GM21515 (cell line): Measurements from ENCODE around the gene EPHA6.
"Not testable (repeated sequence)": the region's sequence is repeated elsewhere in the genome, so short reads cannot be mapped to it uniquely, and the experiment has no call there.

ENCODE experiments used
- ATAC-seq: cut with Tn5 transposase; IDR thresholded peaks from one replicate; pipeline ENCODE4 v1.9.1; 2021; ENCODE audit not compliant: unreplicated experiment

EPHA6 gene

DNA sequence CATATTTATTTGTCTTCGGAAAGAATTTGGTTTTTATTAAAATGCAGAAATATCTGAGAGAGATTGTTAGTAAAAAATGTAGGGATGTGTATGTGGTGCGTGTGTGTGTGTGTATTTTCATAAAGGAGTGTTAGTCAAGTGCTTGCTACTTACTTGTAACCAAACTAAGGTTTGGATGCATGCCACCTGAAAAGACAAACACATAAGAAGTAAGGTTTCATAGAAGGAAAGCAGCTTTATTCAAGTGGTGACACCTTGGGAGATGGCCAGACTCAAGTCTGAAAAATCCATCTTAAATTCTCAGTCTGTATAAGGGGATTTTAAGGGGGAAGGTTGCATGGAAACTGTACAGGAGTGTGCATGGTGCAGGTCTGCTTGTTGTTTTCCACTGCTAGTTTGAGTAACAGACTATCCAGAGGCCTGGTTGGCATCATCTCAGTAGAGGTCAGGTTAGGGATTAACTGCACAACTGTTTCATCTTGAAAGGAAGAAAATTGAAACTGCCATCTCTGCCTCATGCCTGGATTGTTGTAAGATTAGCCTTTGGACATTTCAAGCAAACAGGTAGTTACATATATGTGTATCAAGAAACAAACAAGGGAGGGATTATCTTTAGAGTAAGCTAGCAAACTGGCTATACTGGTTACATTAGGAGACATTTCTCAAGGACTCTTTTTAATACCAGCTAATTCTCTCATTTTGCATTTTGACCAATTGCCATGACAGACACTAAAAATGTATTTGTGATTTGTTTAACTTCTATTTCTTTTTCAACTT lies 196.7 kb downstream of the EPHA6 start:
- no peak for ATAC-seq

DNA sequence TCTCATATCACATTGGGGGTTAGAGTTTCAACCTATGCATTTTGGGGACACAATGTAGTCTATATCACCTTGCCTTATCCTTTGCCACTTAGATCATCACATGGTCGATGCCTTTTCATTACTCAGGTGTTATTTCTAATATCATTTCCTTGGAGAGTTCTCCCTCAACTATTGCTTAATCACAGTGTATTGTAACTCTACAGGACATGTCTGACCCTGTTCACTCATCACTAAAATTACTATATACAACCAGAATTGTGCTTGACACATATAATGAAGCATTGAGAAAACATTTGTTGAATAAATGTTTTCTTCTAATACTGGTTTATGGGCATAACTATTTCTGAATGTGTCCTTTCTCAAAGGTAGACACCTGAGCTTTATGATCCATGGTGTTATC lies 207.4 kb downstream of the EPHA6 start:
- no peak for ATAC-seq

DNA sequence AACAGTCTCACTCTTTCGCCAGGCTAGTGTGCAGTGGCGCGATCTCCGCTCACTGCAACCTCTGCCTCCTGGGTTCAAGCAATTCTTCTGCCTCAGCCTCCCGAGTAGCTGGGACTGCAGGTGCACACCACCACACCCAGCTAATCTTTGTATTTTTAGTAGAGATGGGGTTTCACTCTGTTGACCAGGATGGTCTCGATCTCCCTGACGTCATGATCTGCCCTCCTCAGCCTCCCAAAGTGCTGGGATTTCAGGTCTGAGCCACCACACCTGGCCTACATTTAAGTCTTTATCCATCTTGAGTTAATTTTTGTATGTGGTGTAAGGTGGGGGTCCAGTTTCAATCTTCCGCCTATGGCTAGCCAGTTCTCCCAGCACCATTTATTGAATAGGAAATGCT lies 211.2 kb downstream of the EPHA6 start:
- ATAC-seq: not testable (repeated sequence)

DNA sequence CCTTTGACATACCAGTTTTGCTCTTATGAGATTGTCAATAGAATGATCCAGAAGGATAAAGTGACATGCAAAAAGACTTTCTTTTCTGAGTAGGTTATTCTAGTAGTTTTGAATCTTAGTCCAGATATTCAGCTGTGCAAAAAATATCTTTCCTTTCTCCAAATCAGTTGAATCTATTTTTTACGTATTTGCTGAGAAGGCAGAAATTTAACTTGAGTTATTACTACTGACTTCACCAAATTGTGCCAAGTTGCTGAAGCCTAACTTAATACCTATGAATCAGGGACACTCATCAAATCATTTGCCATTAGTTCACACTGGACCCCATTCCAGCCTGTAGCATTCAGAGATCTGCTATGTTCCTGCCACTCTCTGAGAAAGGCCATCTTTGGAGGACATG lies 215.6 kb downstream of the EPHA6 start:
- ATAC-seq: no peak

DNA sequence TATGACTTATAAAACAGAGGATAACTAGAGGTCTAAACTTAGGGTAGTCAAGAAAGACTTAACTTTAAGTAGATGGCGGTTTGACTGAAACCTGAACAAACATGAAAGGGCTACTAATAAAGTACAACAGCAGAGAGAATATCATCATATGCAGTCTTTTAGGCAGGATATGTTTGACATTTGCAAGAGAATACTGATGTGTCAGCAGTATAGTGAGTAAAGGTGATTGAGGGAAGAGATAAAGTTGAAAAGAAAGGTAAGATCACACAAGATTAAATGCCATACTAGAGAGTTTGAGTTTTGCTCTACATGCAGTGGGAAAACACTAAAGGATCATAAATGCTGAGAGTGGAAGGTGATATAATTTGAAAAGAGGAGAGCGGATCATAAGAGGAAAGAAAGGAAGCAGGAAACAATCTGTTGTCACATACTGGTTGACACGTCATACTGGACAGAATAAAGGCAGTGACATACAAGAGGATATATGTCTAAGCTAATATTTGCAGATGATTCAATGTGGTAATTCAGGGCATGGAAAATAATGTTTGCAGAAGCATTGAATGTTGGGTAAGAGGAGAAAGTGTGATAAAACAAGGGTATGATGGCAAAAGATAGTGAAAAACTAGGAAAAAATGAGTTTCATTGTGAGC lies 223.0 kb downstream of the EPHA6 start:
- ATAC-seq: no peak

DNA sequence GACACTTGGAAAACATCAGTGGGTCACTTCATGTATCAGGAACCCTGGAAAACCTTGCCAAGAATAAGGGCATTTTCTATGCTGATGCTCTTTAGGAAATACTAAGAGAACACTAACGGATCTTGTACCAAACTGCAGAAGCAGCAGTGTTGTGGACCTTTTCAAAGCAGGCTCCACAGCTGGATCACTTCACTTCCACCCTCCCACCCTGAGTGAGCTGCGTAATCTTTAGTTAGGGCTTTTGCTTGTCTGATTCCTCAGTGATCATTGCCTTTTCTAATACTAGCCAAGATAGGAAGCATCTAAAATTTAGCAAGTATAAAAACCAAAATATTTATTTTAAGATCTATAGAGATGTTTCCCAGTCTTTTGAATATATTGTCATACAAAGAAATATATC lies 229.0 kb downstream of the EPHA6 start:
- no peak for ATAC-seq

DNA sequence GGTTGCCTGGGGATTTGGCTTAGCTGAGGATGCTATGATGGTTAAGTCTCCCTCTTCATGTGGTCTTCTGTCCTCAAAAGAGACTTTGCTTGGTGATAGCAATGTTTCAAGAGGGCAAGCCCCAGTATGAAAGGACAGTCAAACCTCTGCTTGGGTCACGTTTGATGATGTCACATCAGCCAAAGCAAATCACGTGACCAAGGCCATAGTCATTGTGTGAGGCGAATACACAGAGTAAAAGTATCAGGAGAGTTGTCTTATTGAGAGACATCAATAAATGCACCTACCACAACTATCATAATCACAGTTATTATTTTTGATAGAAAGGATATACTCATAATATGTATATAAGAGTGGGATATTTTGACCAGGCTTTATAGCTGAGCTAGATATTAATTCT lies 243.0 kb downstream of the EPHA6 start:
- ATAC-seq: no peak

GRCh38 chr3:97059168-97059567 lies 244.8 kb downstream of the EPHA6 start:
- no peak for ATAC-seq

- ATAC-seq: no peak
Measured at GRCh38 chr3:97066531-97066930, 252.1 kb downstream of the EPHA6 start.

GRCh38 chr3:97070302-97070701 lies 255.9 kb downstream of the EPHA6 start:
- no peak for ATAC-seq

DNA sequence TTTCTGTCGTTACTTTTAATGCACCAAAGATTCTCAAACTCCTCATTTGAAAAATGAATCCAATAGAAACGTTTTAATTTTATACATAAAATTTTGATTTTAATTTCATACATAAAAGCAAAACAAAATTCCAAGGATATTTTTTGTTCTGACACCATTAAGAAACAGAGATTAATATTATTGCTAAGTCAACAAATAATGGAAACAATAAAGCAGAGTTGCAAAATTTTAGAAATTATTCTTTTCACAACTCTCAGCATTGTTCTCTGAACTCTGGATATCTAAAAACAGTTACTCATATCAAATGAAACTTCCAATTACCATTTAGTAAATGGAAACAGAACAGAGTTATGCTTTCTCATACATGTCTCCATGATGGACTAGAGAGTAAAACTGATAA lies 260.2 kb downstream of the EPHA6 start:
- no peak for ATAC-seq

DNA sequence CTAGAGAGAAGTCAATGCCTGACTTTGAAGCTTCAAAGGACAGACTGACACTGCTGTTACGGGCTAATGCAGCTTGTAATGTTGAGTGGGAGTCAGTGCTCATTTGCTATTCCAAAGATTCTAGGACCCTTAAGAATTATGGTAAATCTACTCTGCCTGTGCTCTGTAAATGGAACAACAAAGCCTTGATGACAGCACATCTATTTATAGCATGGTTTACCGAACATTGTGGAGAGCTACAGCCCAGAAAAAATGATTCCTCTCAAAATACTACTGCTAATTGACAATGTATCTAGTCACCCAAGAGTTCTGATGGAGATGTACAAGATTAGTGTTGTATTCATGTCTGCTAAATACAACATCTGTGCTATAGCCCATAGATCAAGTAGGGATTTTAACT lies 262.3 kb downstream of the EPHA6 start:
- ATAC-seq: no peak

GRCh38 chr3:97089621-97090020 lies 275.2 kb downstream of the EPHA6 start:
- ATAC-seq: no peak

- ATAC-seq: no peak
Measured at GRCh38 chr3:97102641-97103040, 288.2 kb downstream of the EPHA6 start.

DNA sequence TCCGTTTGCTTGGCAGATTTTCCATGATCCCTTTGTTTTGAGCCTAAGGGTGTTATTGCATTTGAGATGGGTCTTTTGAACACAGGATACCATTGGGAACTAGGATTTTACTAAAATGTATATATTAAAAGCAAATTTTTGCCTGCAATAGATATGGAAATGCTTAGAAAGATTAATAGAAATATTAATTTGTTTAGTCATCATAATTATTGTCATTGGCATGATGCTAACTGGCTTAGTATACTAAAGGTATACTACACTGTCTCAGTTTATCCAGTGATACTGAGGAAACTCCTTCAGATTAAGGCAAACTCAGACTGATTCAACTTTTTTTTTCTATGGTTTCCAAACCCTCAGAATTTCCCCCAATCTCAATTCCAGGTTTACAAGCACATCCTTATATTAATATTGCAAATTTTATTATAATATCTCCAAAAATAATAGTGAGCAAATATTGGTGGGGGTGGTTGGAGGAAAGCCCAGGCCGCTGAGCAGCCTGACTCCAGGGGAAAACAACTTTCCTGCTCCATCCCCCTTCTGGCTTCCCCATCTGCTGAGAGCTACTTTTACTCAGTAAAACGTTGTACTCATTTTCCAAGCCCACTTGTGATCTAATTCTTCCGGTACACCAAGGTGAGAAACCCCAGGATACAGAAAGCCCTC lies 291.7 kb downstream of the EPHA6 start:
- no peak for ATAC-seq

- ATAC-seq: no peak
Measured at GRCh38 chr3:97106652-97106989, 292.2 kb downstream of the EPHA6 start.

- ATAC-seq: no peak
Measured at GRCh38 chr3:97108136-97108535, 293.7 kb downstream of the EPHA6 start.

GRCh38 chr3:97111244-97111643 lies 296.9 kb downstream of the EPHA6 start:
- no peak for ATAC-seq

GRCh38 chr3:97121386-97121785 lies 307.0 kb downstream of the EPHA6 start:
- no peak for ATAC-seq

GRCh38 chr3:97125902-97126499 lies 311.6 kb downstream of the EPHA6 start:
- ATAC-seq: no peak

DNA sequence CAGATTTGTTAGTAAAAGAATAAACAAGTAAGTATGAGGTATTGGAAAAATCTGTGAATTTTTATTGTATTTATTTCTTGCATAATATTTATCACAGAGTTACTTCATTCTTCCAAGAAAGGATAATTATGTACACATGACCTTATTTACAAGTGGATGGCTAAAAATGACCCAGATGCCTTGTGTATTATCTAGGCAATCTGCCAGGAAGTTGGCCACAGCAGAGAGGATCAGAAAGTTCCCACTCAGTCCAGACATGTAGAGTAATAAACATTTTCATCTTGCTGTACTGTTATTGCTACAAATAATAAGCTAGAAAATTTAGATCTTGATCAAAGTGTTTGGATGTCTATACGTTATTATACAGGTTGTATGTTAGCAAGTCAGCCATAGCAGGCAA lies 317.1 kb downstream of the EPHA6 start:
- no peak for ATAC-seq
